ENCODE measurements around the gene FAM117A. TPM values are rescaled to one million over a fixed set of nuclear protein-coding genes. Genes with fewer than 3 reads are reported as not detected.

The FAM117A gene
- total and polyA plus RNA-seq, 11 donors, result 5.2 to 18.5 (median 10.4) TPM

GRCh38 chr17:49681106-49681979 lies 82.6 kb downstream of the FAM117A start:
- no peak for ATAC-seq
- H3K9me3 ChIP-seq, result no peaks in the 10 kb centered on the region
- H3K27me3 ChIP-seq, result no peaks in the 10 kb centered on the region
- intact Hi-C loops (cut with DNase I), result no loop called here
- DNase-seq, result no peak
- H3K27ac ChIP-seq, result peak overlapping the region in 2 of 12 donors; percentile 11 to 52
- H3K36me3 ChIP-seq, result no peaks in the 10 kb centered on the region
- H3K4me1 ChIP-seq, result peaks cover 0 to 27% (median 8%) of the 10 kb centered on the region in 12 donors
- no peak overlapping the region for H3K4me3 ChIP-seq
- TF ChIP-seq POLR2A (IDR thresholded peaks at IDR 0.05) (no peak), CTCF (IDR thresholded peaks at IDR 0.05) (no peak)
- 69 to 75% (median 71%) methylated on average over 9 of the region's 9 CpGs for WGBS, 4 donors

DNA sequence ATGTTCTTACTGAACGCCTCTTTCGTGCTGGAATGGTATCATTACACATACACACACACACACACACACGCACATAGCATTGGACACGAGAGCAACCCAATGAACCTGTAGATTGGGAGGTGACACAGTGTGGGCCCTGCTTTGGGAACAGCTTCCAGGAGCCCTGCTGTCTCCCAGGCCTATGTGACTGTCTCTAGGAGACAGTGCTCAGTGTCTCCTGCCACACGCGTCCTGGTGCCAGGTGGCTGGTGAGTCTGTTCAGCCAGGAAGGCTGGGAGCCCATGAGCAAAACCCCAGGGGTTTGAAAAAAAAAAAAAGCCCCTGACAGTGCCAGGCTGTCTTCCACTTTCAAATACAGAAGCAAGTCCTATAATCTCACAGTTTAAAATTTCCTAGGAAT lies 83.6 kb downstream of the FAM117A start:
- Histone ChIP-seq H3K9me3 (no peaks in the 10 kb centered on the region), H3K4me1 (peaks cover 0 to 38% (median 18%) of the 10 kb centered on the region in 12 donors), H3K27me3 (no peaks in the 10 kb centered on the region), H3K27ac (peak overlapping the region in 1 of 12 donors; percentile 17), H3K4me3 (no peak overlapping the region), H3K36me3 (peaks cover 0 to 5% (median 0%) of the 10 kb centered on the region in 9 donors)
- ATAC-seq (no peak), DNase-seq (no peak)
- intact Hi-C loops (cut with DNase I), result no loop called here
- 64 to 76% (median 70%) methylated on average over 6 of the region's 6 CpGs for WGBS, 4 donors
- TF ChIP-seq POLR2A (IDR thresholded peaks at IDR 0.05) (no peak), CTCF (IDR thresholded peaks at IDR 0.05) (no peak)

DNA sequence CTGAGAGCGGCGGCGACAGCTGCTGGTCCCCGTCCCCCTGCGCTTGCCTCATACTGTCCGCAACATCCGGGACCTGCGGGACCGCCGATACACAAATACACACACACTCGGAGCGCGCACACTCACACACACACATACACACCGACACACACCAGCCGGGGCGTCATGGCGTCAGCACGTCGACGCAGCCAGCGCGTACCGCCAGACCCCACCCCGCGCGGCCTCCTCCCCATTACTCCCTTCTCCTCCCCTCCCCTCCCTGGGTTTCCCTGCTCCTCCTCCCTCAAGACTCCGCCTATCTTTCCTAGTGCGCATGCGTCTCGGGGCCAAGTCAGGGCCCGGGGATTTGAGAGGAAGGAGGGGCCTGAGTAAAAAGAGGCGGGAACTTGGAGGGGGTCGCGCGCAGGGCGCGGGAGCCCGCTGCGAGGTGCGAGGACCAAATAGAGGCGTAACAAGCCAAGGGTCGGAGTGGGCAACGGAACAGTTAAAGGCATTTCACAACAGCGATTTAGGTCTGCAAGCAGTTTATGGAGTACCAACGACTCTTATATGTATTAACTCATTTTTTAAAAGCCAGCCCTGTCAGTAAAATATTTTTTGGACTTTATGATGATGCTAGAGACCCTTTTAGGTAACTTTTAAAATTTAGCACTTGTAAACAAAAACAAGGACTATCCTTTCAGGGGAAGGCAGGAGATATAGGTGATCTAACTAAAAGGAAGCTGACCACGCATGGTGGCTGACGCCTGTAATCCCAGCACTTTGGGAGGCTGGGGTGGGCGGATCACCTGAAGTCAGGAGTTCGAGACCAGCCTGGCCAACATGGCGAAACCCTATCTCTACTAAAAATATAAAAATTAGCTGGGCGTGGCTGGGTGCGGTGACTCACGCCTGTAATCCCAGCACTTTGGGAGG lies 85.7 kb downstream of the FAM117A start, which contains the start of gene SPOP:
Gene SPOP (minus strand): TSS at position 165 of the 915 bp plus-strand sequence. CDS start 55,287 bp downstream, outside the sequence.
- peak within 1 kb of the TSS; percentile 90 to 99 (median 97) for H3K27ac ChIP-seq
- DNase-seq (peak; percentile 99 to 100 (median 100)), ATAC-seq (peak; percentile 98 to 99 (median 99))
- intact Hi-C loops (cut with DNase I), result loop anchor here in 9 of 10 donors (2.0 to 10.0 kb wide), 7 partner anchors 31 to 63 kb away; no protein-coding TSS in a partner anchor
- WGBS, 4 donors, result 15 to 17% (median 15%) methylated on average over 50 to 53 of the region's 53 CpGs
- peak within 1 kb of the TSS; percentile 33 to 89 (median 76) for H3K4me3 ChIP-seq
- H3K27me3 ChIP-seq, result no peaks in the 10 kb centered on the region
- peaks cover 0 to 59% (median 35%) of the 10 kb centered on the region in 12 donors for H3K4me1 ChIP-seq
- TF ChIP-seq POLR2A (IDR thresholded peaks at IDR 0.05) (peak in 1 of 2 donors; percentile 49), CTCF (IDR thresholded peaks at IDR 0.05) (peak in 1 of 12 donors; percentile 11)
- H3K36me3 ChIP-seq, result peaks cover 0 to 27% (median 7%) of the 10 kb centered on the region in 9 donors
- H3K9me3 ChIP-seq, result no peaks in the 10 kb centered on the region
